Heart right ventricle (tissue), 16 donors: ENCODE results near the gene CORO2B. TPM values are rescaled to one million over a fixed set of nuclear protein-coding genes. Genes with fewer than 3 reads are reported as not detected.
A peak's percentile ranks its signal among the peaks of the same experiment; 100 is the strongest.

Experiments used
- ATAC-seq, 8 donors: fragments of 200-7000 bp; cut with Tn5 transposase; one replicate each; pipeline ENCODE4 v1.9.1; 2020; ENCODE audit warnings: mild to moderate bottlenecking in 8 of 8, moderate library complexity in 8 of 8, moderate number of reproducible peaks in 1 of 8
- DNase-seq, 2 donors: peaks; one replicate each; pipeline ENCODE4 v3.0.0-alpha.2; 2020
- H3K27ac ChIP-seq, 10 donors: fragments of 200-600 bp; sonication (generic) in 2 of 10; one replicate each; pipeline versions ENCODE4 v1.5.0 to v1.8.0; 2020 to 2022; ENCODE audit warnings: mild to moderate bottlenecking in 3 of 10
- H3K27me3 ChIP-seq, 7 donors: fragments of 200-600 bp; one replicate each; pipeline ENCODE4 v1.8.0; 2021 to 2022; ENCODE audit warnings: mild to moderate bottlenecking in 2 of 7
- H3K36me3 ChIP-seq, 9 donors: fragments of 200-600 bp; sonication (generic) in 1 of 9; one replicate each; pipeline versions ENCODE4 v1.5.0 to v1.8.0; 2020 to 2022; ENCODE audit warnings: mild to moderate bottlenecking in 2 of 9
- H3K4me1 ChIP-seq, 9 donors: fragments of 200-600 bp; sonication (generic) in 1 of 9; one replicate each; pipeline versions ENCODE4 v1.5.0 to v1.8.0; 2020 to 2022; ENCODE audit warnings: mild to moderate bottlenecking in 4 of 9
- H3K4me3 ChIP-seq, 10 donors: fragments of 200-600 bp; sonication (generic) in 2 of 10; one replicate each; pipeline versions ENCODE4 v1.5.0 to v1.8.0; 2020 to 2022; ENCODE audit warnings: mild to moderate bottlenecking in 7 of 10, moderate library complexity in 2 of 10
- H3K9me3 ChIP-seq, 11 donors: fragments of 200-600 bp in 10 of 11; sonication (generic) in 2 of 11; one replicate each; pipeline versions ENCODE4 v1.5.0 to v1.8.0; 2013 to 2022; ENCODE audit warnings: mild to moderate bottlenecking in 2 of 11, control low read depth in 1 of 11, moderate library complexity in 1 of 11
- WGBS, 2 donors: extraction: QIAGEN DNeasy Blood & Tissue Kit; methylation state at CpG; one replicate each; pipeline ENCODE4 v1.1.7; 2013; ENCODE audit warnings: inconsistent platforms in 1 of 2; 5-methylcytosine and 5-hydroxymethylcytosine counted together
- intact Hi-C, 10 donors: fragments of 100-400 bp; cut with DNase I; formaldehyde crosslinking; loops; one replicate each; pipeline versions ENCODE4 v1.11.1 to v1.14.2; 2022
- polyA plus RNA-seq, 2 donors: library from polyadenylated mRNA; stranded (reverse); fragments of 200-250 nt; gene quantifications; one replicate each; pipeline ENCODE4 v1.2.3, GENCODE V29; 2013
- total RNA-seq, 10 donors: library from RNA; stranded (reverse); fragmentation: NEBNext Ultra II Directional in 3 of 10; extraction: Animal tissue kit (Norgen Biotek cat#: 25700) in 3 of 10; gene quantifications; one replicate each; pipeline versions ENCODE4 v1.2.1 to v1.2.4, GENCODE V29; 2021 to 2023
- TF ChIP-seq, protein P1 (sequence below), 9 donors: fragments of 200-600 bp; sonication (generic) in 2 of 9; IDR thresholded peaks; one replicate each; pipeline versions ENCODE4 v1.5.0 to v1.8.0; 2021 to 2022; ENCODE audit warnings: antibody characterized with exemption in 9 of 9, mild to moderate bottlenecking in 5 of 9, moderate library complexity in 1 of 9
- donor health status: Arrhythmogenic right ventricular cardiomyopathy.
- donor health status: ischemic (EF 13 %, LVEDD 7.1; RV severe dilation, severe dysfunction).
- donor health status: healthy with polysubstance abuse.
- donor health status: DM: no; HTN: yes; CAD: no.
- donor health status: DM: no; HTN: no; CAD: no.
- donor health status: ischemic (EF 25% LVEDD 6.9; RV normal size, moderate dysfunction).
- donor health status: ischemic (EF 25% LVEDD 5.7; RV mildly dilated, moderate dysfunction).
- donor health status: healthy.
- donor health status: DM: yes; HTN: yes; CAD: no.
- donor health status: Ischemic cardiomyopathy.
- donor health status: ischemic (EF 35%, LVEDD 5.7; RV mildly dilated, moderate dysfunction).
- donor health status: nonischemic (EF 11% LVEDD 7.7; RV severe dilation, severe dysfunction).
- donor health status: DM: yes; HTN: yes; CAD: no.
- donor health status: PGD.
- donor health status: ischemic (EF 29% LVEDD 5.4; RV normal size, mild dysfunction).
- donor health status: nonischemic (EF 23%, LVEDD 6.1; RV moderate dilation, normal function).

Gene CORO2B
- total and polyA plus RNA-seq, 12 donors: 2.6 to 8.1 (median 4.5) TPM

DNA sequence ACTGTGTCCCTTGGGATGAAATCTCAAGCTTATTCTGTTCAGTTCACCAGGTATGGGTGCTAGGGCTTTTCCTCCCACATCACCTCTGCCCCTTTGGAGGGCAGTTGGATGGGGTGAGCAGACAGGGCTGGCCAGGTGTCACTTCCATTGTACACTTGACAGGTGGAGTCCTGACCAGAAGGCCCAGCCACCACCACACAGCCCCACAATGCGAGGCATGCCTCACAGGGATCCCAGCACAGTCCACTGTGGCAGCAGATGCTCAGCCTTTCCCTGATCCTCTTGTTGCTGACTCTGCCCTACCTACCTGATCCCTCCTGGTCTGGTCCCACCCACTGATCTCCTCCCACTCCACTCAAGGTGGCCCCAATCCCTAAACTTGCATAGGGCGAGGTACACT, 153.7 kb downstream of the CORO2B start:
- 97% methylated on average over 2 of the region's 2 CpGs for WGBS, 2 donors
- Histone ChIP-seq H3K4me1 (peaks cover 14 to 73% (median 55%) of the 10 kb centered on the region in 9 donors), H3K4me3 (no peak overlapping the region), H3K9me3 (no peaks in the 10 kb centered on the region), H3K27ac (peak overlapping the region in 3 of 10 donors; percentile 26 to 92 (median 77)), H3K27me3 (no peaks in the 10 kb centered on the region), H3K36me3 (no peaks in the 10 kb centered on the region)
- TF ChIP-seq, protein P1, sequence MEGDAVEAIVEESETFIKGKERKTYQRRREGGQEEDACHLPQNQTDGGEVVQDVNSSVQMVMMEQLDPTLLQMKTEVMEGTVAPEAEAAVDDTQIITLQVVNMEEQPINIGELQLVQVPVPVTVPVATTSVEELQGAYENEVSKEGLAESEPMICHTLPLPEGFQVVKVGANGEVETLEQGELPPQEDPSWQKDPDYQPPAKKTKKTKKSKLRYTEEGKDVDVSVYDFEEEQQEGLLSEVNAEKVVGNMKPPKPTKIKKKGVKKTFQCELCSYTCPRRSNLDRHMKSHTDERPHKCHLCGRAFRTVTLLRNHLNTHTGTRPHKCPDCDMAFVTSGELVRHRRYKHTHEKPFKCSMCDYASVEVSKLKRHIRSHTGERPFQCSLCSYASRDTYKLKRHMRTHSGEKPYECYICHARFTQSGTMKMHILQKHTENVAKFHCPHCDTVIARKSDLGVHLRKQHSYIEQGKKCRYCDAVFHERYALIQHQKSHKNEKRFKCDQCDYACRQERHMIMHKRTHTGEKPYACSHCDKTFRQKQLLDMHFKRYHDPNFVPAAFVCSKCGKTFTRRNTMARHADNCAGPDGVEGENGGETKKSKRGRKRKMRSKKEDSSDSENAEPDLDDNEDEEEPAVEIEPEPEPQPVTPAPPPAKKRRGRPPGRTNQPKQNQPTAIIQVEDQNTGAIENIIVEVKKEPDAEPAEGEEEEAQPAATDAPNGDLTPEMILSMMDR (IDR thresholded peaks at IDR 0.05): no peak
- ATAC-seq: no peak
- DNase-seq: no peak
- intact Hi-C loops: loop anchor here in 8 of 10 donors (5.0 kb wide), 5 partner anchors 50 to 145 kb away; no protein-coding TSS in a partner anchor

DNA sequence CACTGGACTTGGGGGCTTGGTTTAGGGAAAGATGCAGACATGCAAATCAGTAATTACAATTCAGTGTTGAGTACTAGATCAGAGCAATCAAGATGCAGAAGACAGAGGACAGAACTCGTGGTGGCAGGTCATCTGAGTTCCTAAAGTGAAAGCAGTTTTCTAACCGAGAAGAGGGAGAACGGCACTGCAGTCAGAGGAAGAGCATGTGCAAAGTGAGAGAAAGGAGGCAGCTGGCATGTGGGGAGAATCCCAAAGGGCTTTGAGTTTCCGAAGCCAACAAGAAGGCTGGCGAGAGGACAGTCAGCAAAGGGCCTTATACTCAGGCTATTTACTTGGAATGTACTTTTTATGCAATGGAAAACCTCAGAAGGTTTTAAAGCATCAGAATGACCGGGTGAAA, 154.9 kb downstream of the CORO2B start:
- no peak for DNase-seq

DNA sequence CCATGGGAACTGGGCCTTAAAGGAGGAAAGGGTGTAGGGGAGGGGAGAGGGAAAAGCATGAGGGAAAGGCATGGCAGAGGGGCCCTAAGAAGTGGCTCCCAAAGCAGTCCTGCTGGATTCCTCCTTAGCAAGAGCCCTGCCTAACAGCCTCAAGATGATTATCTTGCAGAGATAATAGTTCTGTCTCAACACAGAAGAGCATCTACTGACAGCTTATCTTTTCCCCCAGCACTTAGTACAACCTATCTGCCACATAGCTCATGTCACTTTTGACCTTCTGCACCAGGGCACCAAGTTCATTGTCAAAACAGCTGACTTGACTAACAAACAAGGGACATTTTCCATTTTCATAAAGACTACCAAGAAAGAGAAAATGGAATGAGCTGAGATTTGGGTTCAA, 155.6 kb downstream of the CORO2B start:
- H3K27ac ChIP-seq: peak overlapping the region in 1 of 10 donors; percentile 92
- ATAC-seq: no peak
- TF ChIP-seq, protein P1 (IDR thresholded peaks at IDR 0.05): no peak
- no peaks in the 10 kb centered on the region for H3K36me3 ChIP-seq
- H3K9me3 ChIP-seq: no peaks in the 10 kb centered on the region
- H3K27me3 ChIP-seq: no peaks in the 10 kb centered on the region
- no peak for DNase-seq
- H3K4me3 ChIP-seq: no peak overlapping the region
- intact Hi-C loops: loop anchor here in 8 of 10 donors (5.0 kb wide), 5 partner anchors 48 to 143 kb away; no protein-coding TSS in a partner anchor
- peaks cover 14 to 59% (median 43%) of the 10 kb centered on the region in 9 donors for H3K4me1 ChIP-seq

More for the DNA sequence above, 154.9 kb downstream of the CORO2B start:
- intact Hi-C loops: loop anchor here in 8 of 10 donors (5.0 kb wide), 5 partner anchors 49 to 144 kb away; no protein-coding TSS in a partner anchor
- Histone ChIP-seq H3K9me3 (no peaks in the 10 kb centered on the region), H3K4me1 (peaks cover 14 to 66% (median 49%) of the 10 kb centered on the region in 9 donors), H3K4me3 (no peak overlapping the region), H3K27me3 (no peaks in the 10 kb centered on the region), H3K36me3 (no peaks in the 10 kb centered on the region), H3K27ac (peak overlapping the region in 2 of 10 donors; percentile 23 to 92)
- WGBS, 2 donors: 15 to 33% methylated on average over 6 of the region's 6 CpGs
- ATAC-seq: no peak
- TF ChIP-seq, protein P1 (IDR thresholded peaks at IDR 0.05): no peak

DNA sequence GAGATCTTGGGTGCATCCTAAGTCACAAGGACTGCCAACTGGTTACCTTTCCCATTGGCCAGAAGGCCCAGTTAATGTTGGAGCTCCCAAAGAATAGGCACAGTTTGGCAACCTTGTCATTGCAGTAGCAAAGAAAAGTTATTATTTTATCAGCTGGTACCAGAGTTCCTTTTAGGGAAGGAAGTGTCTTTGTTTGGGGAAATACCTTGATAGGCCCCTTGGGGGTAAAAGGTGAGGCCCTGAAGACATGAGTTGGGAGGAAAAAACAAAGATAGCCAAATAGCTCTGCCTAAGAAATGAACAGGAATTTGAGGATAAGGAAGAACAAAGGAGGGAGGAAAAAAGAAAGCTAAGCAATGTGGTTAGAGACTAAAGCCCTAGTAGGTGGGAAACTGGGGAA, 156.1 kb downstream of the CORO2B start:
- ATAC-seq: no peak
- no peak for DNase-seq
- no peak overlapping the region for H3K4me3 ChIP-seq
- no peaks in the 10 kb centered on the region for H3K9me3 ChIP-seq
- TF ChIP-seq, protein P1 (IDR thresholded peaks at IDR 0.05): no peak
- no peaks in the 10 kb centered on the region for H3K36me3 ChIP-seq
- H3K27ac ChIP-seq: peak overlapping the region in 2 of 10 donors; percentile 6 to 12
- no peaks in the 10 kb centered on the region for H3K27me3 ChIP-seq
- intact Hi-C loops: loop anchor here in 8 of 10 donors (5.0 kb wide), 5 partner anchors 47 to 142 kb away; no protein-coding TSS in a partner anchor
- peaks cover 9 to 58% (median 38%) of the 10 kb centered on the region in 9 donors for H3K4me1 ChIP-seq
